Endothelial cell (in vitro differentiated cells): ENCODE results near the gene OR6N2. TPM values are rescaled to one million over a fixed set of nuclear protein-coding genes. Genes with fewer than 3 reads are reported as not detected.

Experiments used
- DNase-seq: peaks from one replicate; pipeline ENCODE4 v3.0.0; 2021; ENCODE audit warnings: low spot score
- H3K27ac Mint-ChIP-seq: one replicate; pipeline ENCODE4 v1.8.0; 2021; ENCODE audit warnings: mixed read lengths, inconsistent platforms; ENCODE audit not compliant: unreplicated experiment
- H3K27me3 Mint-ChIP-seq: one replicate; pipeline ENCODE4 v1.8.0; 2021; ENCODE audit warnings: mild to moderate bottlenecking, moderate library complexity, mixed read lengths, inconsistent platforms; ENCODE audit not compliant: unreplicated experiment
- H3K36me3 Mint-ChIP-seq: one replicate; pipeline ENCODE4 v1.8.0; 2021; ENCODE audit warnings: mild to moderate bottlenecking, low read depth, mixed read lengths, inconsistent platforms; ENCODE audit not compliant: unreplicated experiment
- H3K4me1 Mint-ChIP-seq: one replicate; pipeline ENCODE4 v1.8.0; 2021; ENCODE audit warnings: mild to moderate bottlenecking, mixed read lengths, inconsistent platforms; ENCODE audit not compliant: unreplicated experiment
- H3K4me3 Mint-ChIP-seq: one replicate; pipeline ENCODE4 v1.8.0; 2021; ENCODE audit warnings: mild to moderate bottlenecking, mixed read lengths, inconsistent platforms; ENCODE audit not compliant: unreplicated experiment
- H3K9me3 Mint-ChIP-seq: one replicate; pipeline ENCODE4 v1.8.0; 2021; ENCODE audit warnings: mixed read lengths, inconsistent platforms; ENCODE audit not compliant: unreplicated experiment
- CTCF ChIP-seq: fragments of 200-600 bp; sonication (generic); IDR thresholded peaks from one replicate; pipeline ENCODE4 v1.5.0; 2021; ENCODE audit warnings: antibody characterized with exemption; ENCODE audit not compliant: unreplicated experiment
- total RNA-seq: library from RNA; stranded (reverse); fragmentation: NEBNext Ultra II Directional; extraction: Animal tissue kit (Norgen Biotek cat#: 25700); gene quantifications from one replicate; pipeline ENCODE4 v1.2.1, GENCODE V29; 2021; ENCODE audit not compliant: unreplicated experiment

OR6N2 gene
- total RNA-seq, 1 donor from 2014 or later: not detected

GRCh38 chr1:158810311-158810710 is 29.3 kb upstream of the OR6N2 start:
- Mint-ChIP-seq H3K36me3 (no peaks in the 10 kb centered on the region), H3K27me3 (no peaks in the 10 kb centered on the region), H3K27ac (no peak overlapping the region), H3K9me3 (no peaks in the 10 kb centered on the region), H3K4me3 (no peak overlapping the region), H3K4me1 (no peaks in the 10 kb centered on the region)
- no peak for TF ChIP-seq CTCF
- no peak for DNase-seq

GRCh38 chr1:158809862-158810261 is 28.9 kb upstream of the OR6N2 start:
- Mint-ChIP-seq H3K27me3 (no peaks in the 10 kb centered on the region), H3K4me1 (no peaks in the 10 kb centered on the region), H3K36me3 (no peaks in the 10 kb centered on the region), H3K9me3 (no peaks in the 10 kb centered on the region), H3K4me3 (no peak overlapping the region), H3K27ac (no peak overlapping the region)
- DNase-seq: no peak
- TF ChIP-seq CTCF: no peak

GRCh38 chr1:158809256-158809655 is 28.3 kb upstream of the OR6N2 start:
- no peak overlapping the region for H3K4me3 Mint-ChIP-seq
- H3K27me3 Mint-ChIP-seq: no peaks in the 10 kb centered on the region
- no peaks in the 10 kb centered on the region for H3K4me1 Mint-ChIP-seq
- no peaks in the 10 kb centered on the region for H3K9me3 Mint-ChIP-seq
- TF ChIP-seq CTCF: no peak
- no peak overlapping the region for H3K27ac Mint-ChIP-seq
- no peak for DNase-seq
- no peaks in the 10 kb centered on the region for H3K36me3 Mint-ChIP-seq

GRCh38 chr1:158806916-158807536 is 26.0 kb upstream of the OR6N2 start:
- TF ChIP-seq CTCF: no peak
- Mint-ChIP-seq H3K9me3 (no peaks in the 10 kb centered on the region), H3K4me3 (no peak overlapping the region), H3K27ac (no peak overlapping the region), H3K4me1 (no peaks in the 10 kb centered on the region), H3K27me3 (no peaks in the 10 kb centered on the region), H3K36me3 (no peaks in the 10 kb centered on the region)
- no peak for DNase-seq

GRCh38 chr1:158803678-158804077 is 22.7 kb upstream of the OR6N2 start:
- TF ChIP-seq CTCF: no peak
- no peak overlapping the region for H3K4me3 Mint-ChIP-seq
- no peaks in the 10 kb centered on the region for H3K9me3 Mint-ChIP-seq
- no peak overlapping the region for H3K27ac Mint-ChIP-seq
- no peaks in the 10 kb centered on the region for H3K36me3 Mint-ChIP-seq
- DNase-seq: no peak
- peaks cover 2% of the 10 kb centered on the region for H3K27me3 Mint-ChIP-seq
- H3K4me1 Mint-ChIP-seq: no peaks in the 10 kb centered on the region
